ENCODE data around the gene KCTD1.

KCTD1 gene

GRCh38 chr18:26436176-26437051, 111.9 kb downstream of the KCTD1 start:
- in situ Hi-C loops (cut with MboI; ENCODE audit: low sequenced_read_pairs): no loop called here

- in situ Hi-C loops (cut with MboI; ENCODE audit: low sequenced_read_pairs): no loop called here
These were observed 112.8 kb downstream of the KCTD1 start for GRCh38 chr18:26435415-26436095.

DNA sequence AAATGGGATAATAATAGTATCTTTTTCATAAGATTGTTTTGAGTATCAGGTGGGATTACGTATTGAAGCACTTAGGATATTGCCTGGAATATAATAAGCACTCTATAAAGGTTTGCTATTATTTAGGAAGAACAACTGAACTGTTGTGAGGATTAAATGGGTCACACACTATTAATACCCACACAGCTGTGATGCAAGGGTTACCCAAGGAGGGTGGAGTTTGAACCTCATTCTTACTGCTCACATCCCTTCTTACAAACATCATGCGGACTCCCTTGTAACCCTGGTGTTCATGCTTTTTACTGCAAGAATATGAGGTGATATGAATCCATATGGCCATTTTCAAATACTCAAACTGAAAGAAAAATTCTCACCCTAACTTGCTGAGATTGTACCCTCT, 113.5 kb downstream of the KCTD1 start:
- in situ Hi-C loops (cut with MboI; ENCODE audit: low sequenced_read_pairs): no loop called here

- in situ Hi-C loops (cut with MboI; ENCODE audit: low sequenced_read_pairs): no loop called here
These were observed 115.5 kb downstream of the KCTD1 start for GRCh38 chr18:26432651-26433424.

GRCh38 chr18:26429535-26430226, 118.7 kb downstream of the KCTD1 start:
- in situ Hi-C loops (cut with MboI; ENCODE audit: low sequenced_read_pairs): no loop called here

DNA sequence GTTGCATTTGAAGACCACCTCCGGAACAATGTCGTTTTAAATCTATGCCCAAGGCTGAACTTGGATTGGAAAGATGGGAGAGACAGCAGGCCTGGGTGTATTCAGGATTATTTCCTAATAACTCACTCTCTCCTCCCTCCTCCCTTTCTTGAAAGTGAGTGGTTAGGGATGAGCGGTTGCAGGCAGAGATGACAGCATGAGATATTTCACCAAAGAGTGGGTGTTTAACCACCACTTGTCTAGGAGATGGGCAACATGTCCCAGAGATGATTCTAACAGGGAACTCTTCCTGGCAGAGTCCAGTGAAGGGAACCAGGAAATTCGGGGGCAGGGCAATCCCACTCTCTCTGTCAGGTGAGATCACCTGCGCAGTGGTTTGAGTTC, 123.2 kb downstream of the KCTD1 start:
- in situ Hi-C loops (cut with MboI; ENCODE audit: low sequenced_read_pairs): no loop called here

GRCh38 chr18:26424428-26425147, 123.8 kb downstream of the KCTD1 start:
- in situ Hi-C loops (cut with MboI; ENCODE audit: low sequenced_read_pairs): no loop called here

DNA sequence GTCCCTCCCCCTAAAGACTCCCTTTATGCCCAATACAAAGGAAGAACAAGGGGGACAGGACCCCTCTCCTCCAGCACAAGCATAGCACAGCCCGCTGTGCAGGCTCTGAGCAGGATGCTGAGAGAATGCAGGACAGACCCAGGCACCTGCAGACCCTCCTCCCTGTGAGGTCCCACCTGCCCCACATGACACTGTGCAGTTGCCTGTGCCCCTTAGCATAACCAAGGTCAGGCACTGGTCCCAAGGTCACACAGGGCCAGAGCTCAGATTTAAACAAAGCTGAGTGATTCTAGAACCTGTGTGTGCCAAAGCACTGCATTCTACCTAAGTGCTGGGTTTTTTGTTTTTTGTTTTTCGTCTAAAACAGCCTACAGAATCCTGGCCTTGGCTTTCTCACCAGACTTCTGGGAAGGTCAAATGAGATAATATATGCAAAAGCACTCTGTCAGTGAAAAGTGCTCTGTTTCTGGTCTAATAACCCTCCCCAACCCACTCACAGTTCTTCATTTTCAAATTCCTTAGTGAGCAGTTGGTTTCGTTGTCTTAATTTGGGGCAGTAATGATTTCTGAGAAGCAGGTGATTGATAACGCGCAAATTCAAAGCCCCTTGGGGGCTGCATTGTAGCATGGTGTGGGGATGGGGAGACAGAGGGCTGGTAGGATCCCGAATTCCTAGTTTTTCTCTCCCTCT, 125.7 kb downstream of the KCTD1 start:
- in situ Hi-C loops (cut with MboI; ENCODE audit: low sequenced_read_pairs): no loop called here

DNA sequence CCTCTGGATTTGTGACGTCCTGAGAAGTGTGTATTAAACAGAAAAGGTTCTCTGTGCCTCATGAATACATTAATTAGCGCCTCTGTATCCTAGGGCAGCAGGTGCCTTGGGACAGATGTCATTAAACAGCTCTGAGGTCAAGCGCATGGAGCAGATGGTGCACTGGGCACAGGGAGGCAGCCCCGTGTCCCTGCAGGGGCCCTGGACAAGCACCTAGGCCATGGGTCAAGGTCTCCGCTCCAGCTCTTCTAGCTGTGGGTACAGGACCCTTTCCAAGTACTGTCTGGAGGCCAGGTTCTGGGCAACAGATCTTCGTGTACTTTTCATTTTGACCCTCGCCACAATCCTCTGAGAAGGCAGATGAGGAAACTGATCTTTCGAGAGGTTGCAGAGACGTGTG, 126.4 kb downstream of the KCTD1 start:
- in situ Hi-C loops (cut with MboI; ENCODE audit: low sequenced_read_pairs): no loop called here

- in situ Hi-C loops (cut with MboI; ENCODE audit: low sequenced_read_pairs): no loop called here
These were observed 126.8 kb downstream of the KCTD1 start for GRCh38 chr18:26421503-26421902.

DNA sequence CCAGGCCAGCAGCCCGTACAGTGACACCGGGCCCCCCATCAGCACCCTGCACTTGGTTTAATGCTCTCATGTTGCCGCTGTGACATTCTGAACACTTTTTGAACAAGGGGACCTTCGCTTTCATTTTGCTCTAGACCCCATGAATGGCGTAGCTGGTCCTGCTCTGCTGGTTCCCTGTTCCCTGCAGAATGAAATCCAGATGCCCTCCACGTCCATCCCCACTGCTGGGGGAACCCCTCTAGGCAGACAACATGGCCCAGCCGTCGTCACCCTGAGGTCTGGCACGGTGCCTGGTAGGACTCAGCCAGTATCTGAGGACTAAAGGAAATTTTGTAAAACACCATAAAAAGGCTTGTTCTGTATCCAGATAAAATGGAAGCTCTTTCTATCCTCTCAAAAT, 128.6 kb downstream of the KCTD1 start:
- in situ Hi-C loops (cut with MboI; ENCODE audit: low sequenced_read_pairs): no loop called here

- in situ Hi-C loops (cut with MboI; ENCODE audit: low sequenced_read_pairs): no loop called here
These were observed 130.1 kb downstream of the KCTD1 start for GRCh38 chr18:26418225-26418624.

DNA sequence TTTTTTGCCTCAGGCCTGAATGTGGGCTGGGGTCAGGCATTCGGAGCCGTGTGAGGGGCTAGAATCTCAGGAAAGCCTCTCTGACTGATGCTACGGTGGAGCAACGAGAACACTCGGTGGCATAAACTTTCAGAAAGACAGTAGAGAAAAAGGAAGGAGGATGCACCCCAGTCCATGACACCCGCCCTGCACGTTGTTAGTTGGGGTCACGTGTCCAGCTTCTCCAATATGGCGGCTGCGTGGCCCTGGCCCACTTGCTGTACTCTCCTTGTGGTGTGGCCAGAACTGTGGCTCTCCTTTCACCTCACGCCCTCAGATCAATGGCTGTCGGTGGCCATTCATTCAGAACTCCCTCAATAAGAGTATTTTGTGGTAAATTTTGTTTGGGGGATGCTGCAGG, 131.2 kb downstream of the KCTD1 start:
- in situ Hi-C loops (cut with MboI; ENCODE audit: low sequenced_read_pairs): no loop called here

GRCh38 chr18:26416652-26417150, 131.7 kb downstream of the KCTD1 start:
- in situ Hi-C loops (cut with MboI; ENCODE audit: low sequenced_read_pairs): no loop called here

- in situ Hi-C loops (cut with MboI; ENCODE audit: low sequenced_read_pairs): no loop called here
These were observed 132.7 kb downstream of the KCTD1 start for GRCh38 chr18:26415631-26416030.

DNA sequence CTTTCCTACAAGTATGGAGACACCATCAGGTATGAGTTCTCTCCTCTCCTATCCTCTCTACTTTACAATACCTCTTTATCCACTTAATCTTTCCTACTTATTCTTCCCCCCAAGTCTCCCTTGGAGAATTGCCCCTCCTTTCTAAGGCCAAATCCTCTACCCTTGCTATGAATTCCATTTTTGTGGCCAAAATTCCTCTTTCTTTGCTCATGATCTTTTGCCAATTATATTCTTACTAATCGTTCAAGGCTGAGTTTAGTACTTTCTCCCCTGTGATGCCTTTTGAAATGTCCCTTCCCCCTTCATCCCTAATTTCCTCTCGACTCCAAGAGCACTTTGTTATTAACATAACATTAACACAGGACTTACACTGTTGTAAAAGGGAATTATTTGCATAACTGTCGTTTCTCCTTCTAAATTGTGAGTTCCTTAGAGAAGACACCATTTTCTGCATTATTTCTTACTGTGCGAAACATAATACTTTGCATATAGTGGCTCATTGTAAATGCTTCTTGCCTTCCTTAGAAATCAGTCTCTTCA, 133.4 kb downstream of the KCTD1 start:
- in situ Hi-C loops (cut with MboI; ENCODE audit: low sequenced_read_pairs): no loop called here

- in situ Hi-C loops (cut with MboI; ENCODE audit: low sequenced_read_pairs): no loop called here
These were observed 139.3 kb downstream of the KCTD1 start for GRCh38 chr18:26409091-26409490.

- in situ Hi-C loops (cut with MboI; ENCODE audit: low sequenced_read_pairs): no loop called here
These were observed 140.4 kb downstream of the KCTD1 start for GRCh38 chr18:26407736-26408601.

Measured in HL-60/S4 (cell line).